Epithelial cell of proximal tubule (primary cell): ENCODE results near the gene TMEM108. TPM values are rescaled to one million over a fixed set of nuclear protein-coding genes. Genes with fewer than 3 reads are reported as not detected.
"Not testable (repeated sequence)": the region's sequence is repeated elsewhere in the genome, so short reads cannot be mapped to it uniquely, and the experiment has no call there.

Experiments
- DNase-seq: peaks from one replicate; pipeline ENCODE4 v3.0.0-alpha.2; 2011; ENCODE audit warnings: low read depth
- H3K4me3 ChIP-seq: 2 replicates; pipeline ENCODE4 v1.5.1; 2011; ENCODE audit warnings: low read depth, mild to moderate bottlenecking, low read length
- CTCF ChIP-seq: conservative IDR thresholded peaks from 2 replicates; pipeline ENCODE4 v1.5.1; 2012; ENCODE audit warnings: low read depth, mild to moderate bottlenecking, low read length
- total RNA-seq: library from RNA; depleted of rRNA; stranded (reverse); fragments of >200 nt; gene quantifications from 2 replicates; pipeline ENCODE4 v1.2.3, GENCODE V29; 2015

TMEM108 gene
- 1.4 and 1.7 TPM in 2 replicates for total RNA-seq

DNA sequence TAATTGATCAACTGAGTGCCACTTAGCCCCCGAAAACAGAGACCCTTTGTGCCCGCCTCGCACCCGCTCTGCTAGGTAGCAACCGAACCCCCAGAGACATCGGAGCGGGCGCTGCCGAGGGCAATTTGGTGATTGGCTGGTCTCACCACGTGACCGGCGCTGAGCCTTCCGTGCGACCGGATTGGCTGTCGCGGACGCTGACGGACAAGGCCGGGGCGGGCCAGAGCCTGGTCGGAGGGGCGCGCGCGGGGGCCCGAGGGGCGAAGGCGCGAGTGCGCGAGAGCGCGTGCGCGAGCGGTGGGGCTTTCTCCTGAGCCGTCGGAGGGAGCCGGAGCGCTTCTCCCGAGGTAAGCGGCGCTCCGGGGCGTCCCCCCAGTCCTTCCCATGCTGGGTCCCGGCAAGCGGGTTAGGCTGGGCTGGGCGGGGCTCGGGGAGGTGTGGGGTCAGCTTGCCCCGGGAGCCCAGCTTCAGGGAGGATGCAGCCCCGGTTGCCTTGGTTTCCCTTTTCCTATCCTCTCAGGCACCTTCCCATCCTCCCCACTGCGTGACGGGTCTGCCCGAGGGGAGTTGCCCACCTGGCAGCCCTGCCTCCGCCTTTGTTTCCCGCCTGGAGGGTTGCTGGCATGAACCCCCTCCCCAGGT lies at the start of gene TMEM108:
Gene TMEM108 (plus strand): TSS at position 303 of the 642 bp plus-strand sequence.
- peak within 1 kb of the TSS; percentile 59 for H3K4me3 ChIP-seq
- no peak for DNase-seq
- no peak for TF ChIP-seq CTCF

DNA sequence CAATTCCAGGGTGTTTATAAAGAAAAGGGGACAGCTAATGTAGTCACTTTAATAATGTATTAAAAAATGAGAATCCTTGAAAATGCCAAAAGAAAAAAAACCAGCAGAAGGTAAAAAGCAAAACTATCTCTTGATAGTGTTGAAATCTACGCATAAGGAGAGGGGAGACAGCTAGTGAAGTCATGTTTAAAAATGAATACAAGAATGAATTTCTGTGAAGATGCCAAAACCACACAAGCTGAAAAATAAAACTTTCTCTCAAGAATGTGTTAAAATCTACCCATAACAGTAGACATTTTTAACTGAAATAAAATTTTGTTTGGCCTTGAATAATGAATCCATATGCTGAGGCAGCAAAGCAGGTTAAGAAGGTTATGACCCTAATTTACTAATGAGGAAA lies 42.2 kb upstream of the TMEM108 start:
- TF ChIP-seq CTCF, result no peak
- no peak overlapping the region for H3K4me3 ChIP-seq
- DNase-seq, result no peak

- no peak for TF ChIP-seq CTCF
These were observed 40.6 kb upstream of the TMEM108 start for GRCh38 chr3:132997404-132998185.

DNA sequence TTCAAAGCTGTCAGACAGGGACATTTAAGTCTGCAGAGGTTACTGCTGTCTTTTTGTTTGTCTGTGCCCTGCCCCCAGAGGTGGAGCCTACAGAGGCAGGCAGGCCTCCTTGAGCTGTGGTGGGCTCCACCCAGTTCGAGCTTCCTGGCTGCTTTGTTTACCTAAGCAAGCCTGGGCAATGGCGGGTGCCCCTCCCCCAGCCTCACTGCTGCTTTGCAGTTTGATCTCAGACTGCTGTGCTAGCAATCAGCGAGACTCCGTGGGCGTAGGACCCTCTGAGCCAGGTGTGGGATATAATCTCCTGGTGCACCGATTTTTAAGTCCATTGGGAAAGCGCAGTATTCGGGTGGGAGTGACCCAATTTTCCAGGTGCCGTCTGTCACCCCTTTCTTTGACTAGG lies 33.2 kb upstream of the TMEM108 start:
- not testable (repeated sequence) for H3K4me3 ChIP-seq, DNase-seq

More at GRCh38 chr3:132997404-132998185, 40.6 kb upstream of the TMEM108 start:
- no peak for DNase-seq
- no peak overlapping the region for H3K4me3 ChIP-seq

- no peak overlapping the region for H3K4me3 ChIP-seq
- no peak for DNase-seq
- TF ChIP-seq CTCF, result no peak
These were observed 30.6 kb upstream of the TMEM108 start for GRCh38 chr3:133007601-133008000.

DNA sequence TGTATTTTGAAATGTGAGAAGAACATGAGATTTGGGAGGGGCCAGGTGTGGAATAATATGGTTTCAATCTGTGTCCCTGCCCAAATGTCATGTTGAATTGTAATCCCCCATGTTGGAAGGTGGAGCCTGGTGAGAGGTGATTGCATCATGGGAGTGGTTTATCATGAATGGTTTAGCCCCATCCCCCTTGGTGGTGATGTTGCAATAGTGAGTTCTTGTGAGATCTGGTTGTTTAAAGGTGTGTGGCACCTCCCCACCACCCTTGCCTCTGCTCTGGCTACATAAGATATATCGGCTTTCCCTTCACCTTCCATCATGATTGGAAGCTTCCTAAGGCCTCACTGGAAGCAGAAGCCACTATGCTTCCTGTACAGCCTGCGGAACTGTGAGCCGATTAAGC lies 23.9 kb upstream of the TMEM108 start:
- DNase-seq, result no peak
- no peak overlapping the region for H3K4me3 ChIP-seq
- TF ChIP-seq CTCF, result no peak

- not testable (repeated sequence) for DNase-seq, H3K4me3 ChIP-seq
These were observed 22.6 kb upstream of the TMEM108 start for GRCh38 chr3:133015573-133015972.

DNA sequence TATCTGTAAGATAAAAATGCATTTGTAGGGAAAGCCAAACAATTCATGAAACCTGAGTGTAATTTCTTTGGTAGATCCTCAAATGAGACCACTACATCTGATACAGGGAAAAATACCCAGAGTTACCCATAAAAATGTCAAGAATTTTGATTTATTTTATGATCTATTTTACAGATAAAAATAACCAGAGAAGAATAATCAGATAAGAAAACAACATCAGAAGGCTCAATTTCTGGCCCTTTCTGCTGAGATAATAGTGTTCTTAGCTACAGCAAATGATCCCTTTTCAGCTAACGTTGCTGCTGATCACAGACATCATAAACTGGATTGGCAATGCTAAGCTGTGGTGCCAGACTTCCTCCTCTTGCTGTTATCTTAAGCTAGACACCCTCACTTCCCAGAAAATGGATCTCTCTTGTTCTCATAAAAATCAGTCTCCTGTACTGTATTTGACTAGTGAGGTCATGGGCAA lies 21.3 kb upstream of the TMEM108 start:
- no peak for DNase-seq
- no peak overlapping the region for H3K4me3 ChIP-seq
- TF ChIP-seq CTCF, result no peak
